Osteocyte (in vitro differentiated cells): ENCODE results near the gene XRCC5. TPM values are rescaled to one million over a fixed set of nuclear protein-coding genes. Genes with fewer than 3 reads are reported as not detected.
A peak's percentile ranks its signal among the peaks of the same experiment; 100 is the strongest.

Source experiments
- DNase-seq: peaks from one replicate; pipeline ENCODE4 v3.0.0; 2021; ENCODE audit warnings: mixed read lengths; ENCODE audit not compliant: unreplicated experiment; ENCODE audit errors: extremely low spot score
- H3K27ac Mint-ChIP-seq: one replicate; pipeline ENCODE4 v1.8.0; 2021; ENCODE audit warnings: mild to moderate bottlenecking, mixed read lengths; ENCODE audit not compliant: unreplicated experiment
- H3K27me3 Mint-ChIP-seq: one replicate; pipeline ENCODE4 v1.8.0; 2021; ENCODE audit warnings: mixed read lengths; ENCODE audit not compliant: unreplicated experiment
- H3K36me3 Mint-ChIP-seq: one replicate; pipeline ENCODE4 v1.8.0; 2021; ENCODE audit warnings: mixed read lengths; ENCODE audit not compliant: unreplicated experiment
- H3K4me1 Mint-ChIP-seq: one replicate; pipeline ENCODE4 v1.8.0; 2021; ENCODE audit warnings: mixed read lengths; ENCODE audit not compliant: unreplicated experiment
- H3K4me3 Mint-ChIP-seq: one replicate; pipeline ENCODE4 v1.8.0; 2021; ENCODE audit warnings: mild to moderate bottlenecking, moderate library complexity, mixed read lengths; ENCODE audit not compliant: unreplicated experiment
- H3K9me3 Mint-ChIP-seq: one replicate; pipeline ENCODE4 v1.8.0; 2021; ENCODE audit warnings: mixed read lengths; ENCODE audit not compliant: unreplicated experiment
- CTCF ChIP-seq: fragments of 200-600 bp; sonication (generic); IDR thresholded peaks from 2 replicates; pipeline ENCODE4 v1.5.0; 2021; ENCODE audit warnings: antibody characterized with exemption, mild to moderate bottlenecking, moderate library complexity
- total RNA-seq: library from RNA; stranded (reverse); gene quantifications from 2 replicates; pipeline ENCODE4 v1.2.1, GENCODE V29; 2021

Gene XRCC5
- total RNA-seq, 1 donor from 2014 or later, result 224 TPM

GRCh38 chr2:216189410-216189809, 80.3 kb downstream of the XRCC5 start:
- no peak overlapping the region for H3K4me3 Mint-ChIP-seq
- H3K9me3 Mint-ChIP-seq, result no peaks in the 10 kb centered on the region
- no peak for TF ChIP-seq CTCF
- H3K4me1 Mint-ChIP-seq, result peaks cover 37% of the 10 kb centered on the region
- no peak for DNase-seq
- H3K36me3 Mint-ChIP-seq, result peaks cover 35% of the 10 kb centered on the region
- no peaks in the 10 kb centered on the region for H3K27me3 Mint-ChIP-seq
- peak overlapping the region; percentile 51 for H3K27ac Mint-ChIP-seq

- Mint-ChIP-seq H3K36me3 (peaks cover 61% of the 10 kb centered on the region), H3K4me3 (no peak overlapping the region), H3K9me3 (no peaks in the 10 kb centered on the region), H3K4me1 (peaks cover 23% of the 10 kb centered on the region), H3K27ac (no peak overlapping the region), H3K27me3 (no peaks in the 10 kb centered on the region)
- no peak for DNase-seq
- no peak for TF ChIP-seq CTCF
Observed at GRCh38 chr2:216192181-216192580, 83.0 kb downstream of the XRCC5 start.

GRCh38 chr2:216192931-216193330, 83.8 kb downstream of the XRCC5 start:
- no peaks in the 10 kb centered on the region for H3K9me3 Mint-ChIP-seq
- H3K4me1 Mint-ChIP-seq, result peaks cover 17% of the 10 kb centered on the region
- no peak overlapping the region for H3K4me3 Mint-ChIP-seq
- TF ChIP-seq CTCF, result no peak
- H3K36me3 Mint-ChIP-seq, result peaks cover 69% of the 10 kb centered on the region
- H3K27ac Mint-ChIP-seq, result no peak overlapping the region
- no peaks in the 10 kb centered on the region for H3K27me3 Mint-ChIP-seq
- DNase-seq, result no peak

GRCh38 chr2:216194013-216194412, 84.9 kb downstream of the XRCC5 start:
- Mint-ChIP-seq H3K4me1 (peaks cover 6% of the 10 kb centered on the region), H3K36me3 (peaks cover 74% of the 10 kb centered on the region), H3K27ac (no peak overlapping the region), H3K9me3 (no peaks in the 10 kb centered on the region), H3K4me3 (no peak overlapping the region), H3K27me3 (no peaks in the 10 kb centered on the region)
- no peak for TF ChIP-seq CTCF
- no peak for DNase-seq

- Mint-ChIP-seq H3K36me3 (peaks cover 79% of the 10 kb centered on the region), H3K27me3 (no peaks in the 10 kb centered on the region)
- DNase-seq, result no peak
Observed at GRCh38 chr2:216194561-216194960, 85.4 kb downstream of the XRCC5 start.

More at GRCh38 chr2:216194561-216194960, 85.4 kb downstream of the XRCC5 start:
- H3K27ac Mint-ChIP-seq, result no peak overlapping the region
- peaks cover 5% of the 10 kb centered on the region for H3K4me1 Mint-ChIP-seq
- H3K4me3 Mint-ChIP-seq, result no peak overlapping the region
- H3K9me3 Mint-ChIP-seq, result no peaks in the 10 kb centered on the region
- no peak for TF ChIP-seq CTCF
